Fibroblast of the aortic adventitia (primary cell): ENCODE results near the gene TNFAIP8L1. TPM values are rescaled to one million over a fixed set of nuclear protein-coding genes. Genes with fewer than 3 reads are reported as not detected.

Source experiments
- DNase-seq: peaks from one replicate; pipeline ENCODE4 v3.0.0-alpha.2; 2010; ENCODE audit warnings: low read depth
- H3K4me3 ChIP-seq: 2 replicates; pipeline ENCODE4 v1.5.1; 2011; ENCODE audit warnings: low read depth, mild to moderate bottlenecking, control low read depth, low read length, moderate library complexity
- total RNA-seq: library from RNA; depleted of rRNA; stranded (reverse); fragments of >200 nt; gene quantifications from 2 replicates; pipeline ENCODE4 v1.2.3, GENCODE V29; 2012; ENCODE audit warnings: low replicate concordance
- TF ChIP-seq, protein P1 (sequence below): IDR thresholded peaks from 2 replicates; pipeline ENCODE4 v1.5.1; 2011; ENCODE audit warnings: mild to moderate bottlenecking, low read length, control low read depth, inconsistent platforms; ENCODE audit not compliant: insufficient read depth

Gene TNFAIP8L1
- total RNA-seq, 1 donor: 2.3 TPM

DNA sequence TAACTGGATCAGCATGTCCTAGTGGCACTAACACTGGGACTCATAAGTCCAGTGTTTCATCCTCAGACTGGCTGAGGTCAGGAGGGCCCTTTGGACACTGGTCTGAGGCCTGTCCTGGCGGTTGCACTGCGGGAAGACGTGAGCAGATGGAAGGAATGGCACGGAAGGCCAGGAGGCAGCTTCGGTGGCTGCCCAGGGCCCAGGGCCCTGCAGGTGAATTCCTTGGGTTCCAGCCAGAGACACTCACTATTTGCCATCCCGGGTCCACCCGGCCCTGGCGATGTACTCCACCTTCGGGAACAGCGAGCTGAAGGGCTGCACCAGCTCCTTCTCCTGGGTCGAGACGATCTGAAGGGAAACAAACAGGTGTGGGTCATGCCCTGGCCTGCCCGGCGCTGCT lies 58.0 kb downstream of the TNFAIP8L1 start:
- TF ChIP-seq, protein P1, sequence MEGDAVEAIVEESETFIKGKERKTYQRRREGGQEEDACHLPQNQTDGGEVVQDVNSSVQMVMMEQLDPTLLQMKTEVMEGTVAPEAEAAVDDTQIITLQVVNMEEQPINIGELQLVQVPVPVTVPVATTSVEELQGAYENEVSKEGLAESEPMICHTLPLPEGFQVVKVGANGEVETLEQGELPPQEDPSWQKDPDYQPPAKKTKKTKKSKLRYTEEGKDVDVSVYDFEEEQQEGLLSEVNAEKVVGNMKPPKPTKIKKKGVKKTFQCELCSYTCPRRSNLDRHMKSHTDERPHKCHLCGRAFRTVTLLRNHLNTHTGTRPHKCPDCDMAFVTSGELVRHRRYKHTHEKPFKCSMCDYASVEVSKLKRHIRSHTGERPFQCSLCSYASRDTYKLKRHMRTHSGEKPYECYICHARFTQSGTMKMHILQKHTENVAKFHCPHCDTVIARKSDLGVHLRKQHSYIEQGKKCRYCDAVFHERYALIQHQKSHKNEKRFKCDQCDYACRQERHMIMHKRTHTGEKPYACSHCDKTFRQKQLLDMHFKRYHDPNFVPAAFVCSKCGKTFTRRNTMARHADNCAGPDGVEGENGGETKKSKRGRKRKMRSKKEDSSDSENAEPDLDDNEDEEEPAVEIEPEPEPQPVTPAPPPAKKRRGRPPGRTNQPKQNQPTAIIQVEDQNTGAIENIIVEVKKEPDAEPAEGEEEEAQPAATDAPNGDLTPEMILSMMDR: no peak

DNA sequence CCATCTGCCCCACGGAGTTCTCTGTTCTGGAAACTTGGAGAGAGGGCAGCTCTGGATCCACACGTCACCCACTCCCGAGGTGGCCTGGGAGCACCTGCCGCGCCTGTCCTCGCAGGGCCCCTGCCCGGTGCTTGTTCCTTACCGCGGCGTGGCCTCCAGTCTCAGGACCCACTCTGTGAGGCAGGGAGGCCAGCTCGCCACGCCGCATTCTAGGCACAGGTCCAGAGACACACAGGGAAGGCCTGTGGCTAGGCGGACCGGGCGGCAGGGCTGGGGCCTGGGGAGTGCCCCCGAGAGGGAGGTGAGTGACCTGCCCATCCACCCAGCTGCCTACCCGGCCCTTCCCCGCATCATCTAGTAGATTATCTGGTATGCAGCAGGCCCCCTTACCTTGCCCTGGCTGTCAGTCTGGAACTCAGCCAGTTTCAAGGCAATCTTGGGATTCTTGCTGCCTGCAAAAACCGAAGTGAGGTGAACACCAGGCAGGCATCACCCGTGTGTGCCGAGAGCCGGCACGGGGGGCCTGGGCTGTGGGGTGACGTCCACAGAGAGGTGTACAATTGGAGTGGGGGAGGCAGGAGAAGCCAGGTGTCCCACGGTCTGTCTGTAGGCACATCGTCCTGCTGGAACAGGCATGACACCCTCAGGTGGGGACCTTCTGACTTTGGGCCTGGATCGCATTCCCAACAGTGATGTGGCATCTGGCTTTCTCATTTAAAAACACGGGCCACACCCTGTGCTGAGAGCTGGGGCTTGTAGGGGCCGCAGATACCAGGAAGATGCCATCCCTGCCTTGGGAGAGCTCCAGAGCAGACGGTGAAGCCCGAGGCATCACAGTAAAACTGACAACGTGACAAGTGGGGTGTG lies 60.7 kb downstream of the TNFAIP8L1 start:
- DNase-seq: no peak
- TF ChIP-seq, protein P1: no peak
- H3K4me3 ChIP-seq: no peak overlapping the region

More for the DNA sequence above, 58.0 kb downstream of the TNFAIP8L1 start:
- no peak overlapping the region for H3K4me3 ChIP-seq
- DNase-seq: no peak

DNA sequence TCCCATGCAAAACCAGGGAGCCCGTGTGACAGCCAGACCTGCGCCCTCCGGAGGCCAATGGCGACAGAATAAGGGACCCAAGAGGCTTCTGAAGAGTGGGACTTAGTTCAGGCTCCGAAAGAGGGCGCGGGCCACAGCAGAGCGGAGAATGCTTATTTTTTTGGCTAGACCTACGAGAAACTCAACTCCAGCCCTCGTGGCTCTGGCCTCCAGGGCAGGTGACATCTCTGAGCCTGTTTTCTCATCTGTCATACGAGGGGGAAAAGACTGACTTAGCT lies 61.3 kb downstream of the TNFAIP8L1 start:
- H3K4me3 ChIP-seq: no peak overlapping the region
- DNase-seq: no peak
- TF ChIP-seq, protein P1: no peak

DNA sequence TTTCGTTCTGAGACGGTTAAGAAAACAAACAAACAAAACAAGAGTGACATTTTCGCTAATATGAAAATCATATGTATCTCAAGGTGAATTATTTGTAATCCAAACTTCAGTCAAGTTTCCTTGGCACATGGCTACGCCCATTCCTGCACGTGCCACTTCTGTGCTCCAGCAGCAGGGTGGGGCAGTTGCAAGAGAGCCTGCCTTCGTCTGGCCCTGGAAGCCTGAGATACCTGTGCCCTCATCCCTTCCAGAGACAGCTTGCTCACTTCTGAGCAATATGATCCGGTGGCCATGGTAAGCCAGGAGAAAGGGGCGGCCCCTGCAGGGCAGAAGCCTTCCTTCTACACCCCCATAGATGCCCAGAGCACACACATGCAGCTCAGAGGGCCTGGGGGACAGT lies 62.2 kb downstream of the TNFAIP8L1 start:
- no peak overlapping the region for H3K4me3 ChIP-seq
- TF ChIP-seq, protein P1: no peak
- DNase-seq: no peak

DNA sequence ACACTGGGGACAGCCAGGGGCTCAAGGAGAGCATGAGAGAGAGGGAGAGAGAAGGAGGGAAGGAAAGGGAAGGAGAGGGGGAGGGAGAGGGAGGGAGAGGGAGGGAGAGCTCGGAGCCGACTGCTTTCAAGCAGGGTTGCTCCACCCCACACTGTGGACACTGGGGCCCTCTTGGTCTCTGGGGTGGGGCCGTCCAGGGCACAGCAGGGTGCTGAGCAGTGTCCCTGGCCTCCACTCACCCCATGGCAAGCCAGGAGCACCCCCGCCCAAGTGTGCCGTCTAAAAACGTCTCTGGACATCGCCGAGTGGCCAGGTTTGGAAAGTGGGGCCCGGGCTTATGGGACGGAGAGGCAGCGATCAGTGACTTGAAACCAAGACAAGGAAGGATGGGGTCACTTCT lies 63.4 kb downstream of the TNFAIP8L1 start:
- TF ChIP-seq, protein P1: no peak
- no peak for DNase-seq
- H3K4me3 ChIP-seq: no peak overlapping the region

DNA sequence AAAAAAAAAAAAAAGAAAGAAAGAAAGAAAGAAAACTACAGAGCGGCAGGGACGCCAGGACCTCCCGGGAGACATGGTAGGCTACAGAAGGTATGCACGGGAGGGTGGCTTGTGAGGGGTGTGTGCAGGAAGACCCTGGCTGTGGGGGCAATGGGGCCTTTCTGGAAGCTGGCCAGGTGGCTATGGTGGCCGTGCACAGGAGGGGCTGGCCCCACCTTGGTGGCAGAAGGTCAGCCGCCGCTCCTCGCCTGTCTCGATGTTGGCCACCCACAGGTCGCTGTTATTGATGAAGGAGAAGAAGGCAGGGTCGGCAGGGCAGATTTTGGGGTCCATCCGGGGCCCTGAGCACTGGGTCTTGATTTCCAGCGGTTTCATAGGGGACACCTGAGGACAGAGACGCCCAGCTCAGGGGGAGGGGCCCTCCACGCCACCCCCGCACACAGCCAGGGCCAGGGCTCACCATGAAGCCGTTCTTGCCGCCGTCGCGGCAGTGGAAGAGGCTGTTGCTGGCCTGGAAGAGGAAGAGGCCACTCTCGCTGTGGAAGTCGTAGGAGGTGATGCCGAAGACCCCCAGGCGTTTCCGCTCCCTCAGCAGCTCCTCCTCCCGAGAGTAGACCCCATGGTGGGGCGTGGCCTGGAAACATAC lies 64.5 kb downstream of the TNFAIP8L1 start:
- H3K4me3 ChIP-seq: no peak overlapping the region
- no peak for DNase-seq
- TF ChIP-seq, protein P1: no peak
